Measurements from ENCODE around the gene ASCC3.

Gene ASCC3

DNA sequence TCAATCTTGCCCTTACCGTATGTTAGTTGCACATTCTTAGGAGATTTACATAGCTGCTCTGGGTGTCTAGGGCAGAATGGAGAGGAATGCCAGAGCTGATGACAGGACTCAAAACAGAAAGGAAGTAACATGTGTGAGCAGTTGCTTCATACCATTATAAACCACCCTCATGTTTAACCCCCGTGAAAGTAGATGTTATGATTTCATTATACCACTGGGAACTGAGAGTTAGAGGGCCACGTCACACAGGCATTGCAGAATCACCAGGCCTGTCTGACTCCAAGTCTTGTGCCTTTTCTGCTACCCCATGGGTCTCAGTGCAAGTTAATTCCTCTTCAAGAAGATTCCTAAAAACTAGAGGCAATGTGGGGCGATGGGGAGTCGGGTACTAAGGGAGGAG lies 392.9 kb downstream of the ASCC3 start:
- no peak for DNase-seq

DNA sequence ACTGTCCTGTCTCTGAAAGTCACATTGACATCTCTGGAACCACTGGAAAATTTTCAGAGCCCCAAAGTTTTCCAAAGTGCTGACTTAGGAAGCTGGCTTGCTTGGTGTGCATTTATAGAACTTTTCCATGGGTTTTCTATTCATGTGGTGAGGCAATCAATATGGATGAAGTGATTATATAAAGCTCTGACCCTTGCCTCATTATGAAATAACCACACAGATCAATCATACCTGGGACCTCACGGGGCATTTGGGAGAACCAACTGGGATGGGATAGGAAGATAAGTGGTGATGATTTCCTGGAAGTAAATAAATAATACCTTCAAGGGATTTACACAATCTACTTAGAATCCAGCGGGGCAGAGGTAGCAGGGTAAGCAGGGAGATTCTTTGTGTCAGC lies 393.5 kb downstream of the ASCC3 start:
- DNase-seq, result no peak

DNA sequence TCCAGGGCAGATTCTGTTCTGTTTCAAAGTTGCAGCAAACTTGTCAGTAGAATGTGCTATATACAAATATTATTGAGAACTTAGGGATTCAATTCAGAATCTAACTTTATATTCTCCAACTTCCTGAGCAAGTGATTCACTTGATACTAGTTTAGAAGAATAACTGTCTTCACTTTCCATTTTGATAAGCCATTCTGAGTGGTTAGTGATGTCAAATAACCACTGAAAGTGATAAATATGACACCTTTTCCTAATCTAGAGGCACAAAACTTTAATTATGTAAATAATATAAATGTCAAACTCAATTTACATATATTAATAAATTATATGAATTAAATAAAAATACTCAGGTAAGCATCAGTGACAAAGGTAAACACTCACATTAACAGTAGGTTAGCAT lies 395.9 kb downstream of the ASCC3 start:
- no peak for DNase-seq

DNA sequence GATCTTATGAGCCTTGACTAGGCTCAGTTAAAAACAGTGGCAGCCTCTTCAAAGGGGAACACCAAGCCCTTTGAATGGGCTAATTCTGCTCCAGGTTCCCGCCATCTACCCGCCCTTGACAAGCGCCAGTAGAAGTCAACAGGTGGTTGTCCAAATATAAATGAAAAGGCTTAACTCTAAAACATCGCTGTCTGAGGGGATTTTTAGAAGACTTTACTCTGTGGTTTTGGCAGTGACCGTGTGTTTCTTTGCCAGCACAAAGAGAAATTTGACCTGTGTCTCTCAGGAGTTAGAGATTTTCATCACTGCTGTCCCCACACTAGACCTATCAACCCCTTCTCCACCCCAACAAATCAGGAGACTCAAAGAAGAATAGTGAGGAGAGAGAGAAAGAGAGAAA lies 396.7 kb downstream of the ASCC3 start:
- no peak for DNase-seq

DNA sequence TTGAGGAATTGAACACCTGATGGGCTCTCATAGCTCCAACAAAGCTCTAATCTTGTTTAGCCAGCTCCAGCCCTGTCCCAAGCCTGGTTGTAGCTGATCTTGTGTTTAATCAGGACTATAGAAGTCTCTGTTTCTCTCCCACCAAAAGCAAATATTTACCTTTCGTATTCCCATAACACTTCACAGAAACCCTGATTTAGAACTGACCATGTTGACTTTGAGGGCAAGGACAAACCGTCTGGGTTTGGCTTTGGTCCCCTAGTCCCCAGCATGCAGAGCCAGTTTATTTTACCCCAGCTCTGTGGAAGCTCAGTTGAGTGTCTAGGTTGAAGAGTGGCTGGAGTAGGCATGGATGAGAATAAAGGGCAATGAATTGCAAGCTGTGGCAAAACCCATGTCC lies 398.4 kb downstream of the ASCC3 start:
- DNase-seq, result no peak

DNA sequence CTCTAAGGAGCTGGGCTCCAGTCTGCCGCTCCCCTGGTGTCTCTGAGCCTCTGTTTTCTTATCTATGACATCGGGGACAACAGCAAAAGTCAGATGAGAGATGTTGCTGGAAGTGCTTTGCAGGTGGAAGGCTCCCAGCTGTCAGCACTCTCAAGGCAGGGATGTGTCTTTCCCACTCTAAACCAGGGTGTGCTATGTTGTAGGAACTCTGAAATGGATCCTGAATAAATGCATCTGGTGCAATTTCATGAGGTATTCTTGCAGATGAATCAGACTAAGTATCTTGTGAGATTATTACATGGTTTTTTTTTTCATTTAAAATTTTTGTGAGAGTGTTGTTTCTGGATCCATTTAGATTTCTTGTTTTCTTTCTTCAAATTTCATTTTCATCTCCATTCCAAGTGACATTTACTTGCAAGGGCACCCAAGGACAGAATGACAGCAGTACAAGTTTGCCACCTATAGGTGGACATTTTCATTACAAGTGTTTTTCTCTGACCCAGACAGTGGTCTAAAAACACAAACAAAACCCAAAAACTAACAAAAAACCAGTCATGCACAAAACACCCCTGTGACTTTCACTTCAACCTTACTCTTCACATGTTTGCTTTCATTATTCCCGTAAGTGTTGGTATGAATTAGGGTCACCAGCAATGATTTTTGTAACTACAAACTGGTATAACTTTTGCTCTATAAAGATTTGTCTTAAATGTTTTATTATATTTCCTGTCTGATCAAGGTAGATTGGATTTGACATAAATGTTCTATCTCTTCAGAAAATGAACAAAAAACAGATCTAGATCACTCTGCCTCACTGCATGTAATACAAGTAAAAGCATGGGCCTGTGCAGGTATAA lies 401.7 kb downstream of the ASCC3 start:
- DNase-seq, result no peak

DNA sequence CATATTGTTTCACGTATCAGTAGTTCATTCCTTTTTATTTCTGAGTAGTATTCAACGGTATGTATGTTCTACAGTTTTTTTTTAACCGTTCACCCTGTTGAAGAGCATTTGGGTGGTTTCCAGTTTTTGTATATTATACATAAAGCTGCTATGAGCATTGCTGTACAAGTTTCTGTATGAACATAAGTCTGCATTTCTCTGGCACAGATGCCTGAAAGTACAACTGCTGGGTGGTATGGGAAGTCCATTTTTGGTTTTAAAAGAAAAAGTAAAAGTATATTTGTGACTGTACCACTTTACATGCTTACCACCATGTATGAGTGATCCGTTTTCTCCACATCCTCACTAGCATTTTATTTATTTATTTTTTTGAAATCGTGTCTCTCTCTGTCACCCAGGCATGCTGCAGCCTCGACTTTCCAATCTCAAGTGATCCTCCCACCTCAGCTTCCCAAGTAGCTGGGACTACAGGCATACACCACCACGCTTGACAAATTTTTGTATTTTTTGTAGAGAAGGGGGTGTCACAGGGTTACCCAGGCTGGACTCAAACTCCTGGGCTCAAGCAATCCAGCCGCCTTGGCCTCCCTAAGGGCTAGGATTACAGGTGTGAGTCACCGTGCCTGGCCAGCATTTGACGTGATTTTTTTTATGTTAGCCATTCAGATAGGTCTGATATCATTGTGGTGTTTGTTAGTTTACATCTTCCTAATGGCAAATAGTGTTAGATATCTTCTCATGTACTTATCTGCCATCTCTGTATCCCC lies 405.4 kb downstream of the ASCC3 start:
- no peak for DNase-seq

DNA sequence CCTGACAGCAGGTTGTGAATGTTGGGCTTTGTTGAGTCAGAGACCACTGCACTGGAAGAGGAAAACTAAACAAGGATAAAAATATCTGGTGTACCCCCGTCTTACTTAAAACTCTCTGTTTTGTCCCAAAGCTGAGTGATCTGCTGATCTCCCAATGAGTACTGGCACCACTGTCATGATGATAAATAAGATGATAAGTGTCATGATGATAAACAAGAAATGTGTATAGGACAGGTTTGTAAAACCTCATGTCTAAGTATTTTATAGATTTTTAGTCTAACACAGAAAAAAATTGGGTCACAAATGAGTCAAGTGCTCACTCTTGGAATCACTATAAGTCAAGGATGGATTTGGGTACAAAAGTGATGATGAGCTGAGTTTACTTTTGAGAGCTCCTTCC lies 407.9 kb downstream of the ASCC3 start:
- no peak for DNase-seq

DNA sequence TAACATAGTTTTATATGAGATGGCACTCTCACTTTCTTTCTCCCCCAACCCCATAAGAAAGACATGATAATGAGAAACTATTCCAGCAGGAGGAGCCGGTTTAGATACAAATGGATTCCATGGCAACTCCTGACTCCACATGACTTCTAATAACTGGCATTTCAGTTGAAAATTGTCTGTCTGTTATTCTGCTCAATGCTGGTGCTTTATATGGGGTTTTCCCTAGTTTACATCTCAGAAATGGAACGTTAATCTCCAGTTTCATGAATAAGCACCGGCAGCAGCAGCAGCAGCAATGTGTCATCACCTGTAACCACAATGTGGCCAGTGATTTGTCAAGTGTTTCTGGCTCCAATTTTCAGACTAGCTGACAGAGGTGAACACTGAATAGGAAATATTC lies 408.5 kb downstream of the ASCC3 start:
- peak; percentile 50 for DNase-seq

DNA sequence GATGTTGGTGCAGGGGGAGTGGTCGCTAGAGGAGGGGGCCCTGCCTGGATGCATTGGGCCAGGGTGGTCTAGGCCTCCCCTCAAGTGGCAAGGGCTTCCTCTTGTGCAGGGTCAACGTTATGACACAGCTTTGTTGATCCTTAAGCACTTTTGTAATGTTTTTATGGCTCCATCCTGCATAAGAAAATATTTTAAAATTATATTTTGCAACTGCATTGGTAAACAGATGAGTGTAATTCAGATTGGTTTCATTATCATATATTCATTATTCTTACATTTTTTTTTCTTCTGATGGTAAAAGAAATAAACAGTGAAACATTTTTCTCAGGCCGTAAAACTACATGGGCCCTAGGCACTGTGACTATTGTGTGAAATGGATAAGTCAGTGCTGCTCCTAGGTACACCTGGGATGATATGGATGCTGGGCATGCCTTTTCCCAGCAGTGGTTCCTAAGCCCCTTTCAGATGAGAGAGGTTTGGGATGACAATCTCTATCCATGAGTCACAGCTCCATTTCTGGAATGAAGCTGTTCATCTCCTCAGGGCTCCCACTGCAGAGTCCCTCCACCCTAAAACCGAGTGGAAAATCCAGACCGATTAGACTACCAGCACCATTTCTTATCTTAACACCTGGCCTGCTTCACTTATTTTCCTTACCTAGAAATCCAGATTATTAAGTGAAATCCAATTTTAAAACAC lies 410.6 kb downstream of the ASCC3 start:
- no peak for DNase-seq

DNA sequence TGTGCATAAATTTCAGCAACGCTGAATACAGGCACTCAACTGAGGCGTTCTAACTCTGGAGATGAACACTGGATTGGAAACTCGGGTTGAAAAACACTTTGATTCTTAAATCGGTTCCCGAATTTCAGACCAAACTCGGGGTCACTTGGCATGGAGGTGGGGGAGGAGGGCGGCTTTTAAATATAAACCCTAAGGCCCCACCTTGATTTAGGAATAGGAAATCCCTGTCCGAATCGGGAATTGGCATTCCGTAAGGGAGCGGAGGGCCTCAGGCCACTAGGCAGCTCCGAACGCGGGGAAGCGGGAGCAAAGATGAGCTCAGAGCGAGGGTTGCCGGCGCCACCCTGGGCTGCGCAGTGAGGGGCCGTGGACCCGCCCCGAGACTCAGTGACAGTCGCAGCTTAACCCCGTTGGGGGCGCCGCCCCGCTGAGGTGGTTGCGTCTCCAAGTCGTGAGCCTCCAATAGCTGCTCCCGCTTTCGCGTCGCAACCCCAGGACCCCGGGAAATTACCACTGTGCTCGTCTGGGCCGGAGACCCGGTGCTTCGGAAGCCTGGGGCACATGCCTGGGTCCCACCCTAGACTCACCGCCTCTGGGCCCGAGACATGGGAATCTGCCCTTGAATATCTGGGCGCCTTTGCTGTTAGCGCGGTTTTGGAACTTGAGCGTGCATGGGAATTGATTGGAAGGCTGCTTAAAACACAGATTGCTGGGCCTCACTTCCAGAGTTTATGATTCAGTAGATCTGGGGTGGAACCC lies 411.8 kb downstream of the ASCC3 start:
- DNase-seq, result no peak

DNA sequence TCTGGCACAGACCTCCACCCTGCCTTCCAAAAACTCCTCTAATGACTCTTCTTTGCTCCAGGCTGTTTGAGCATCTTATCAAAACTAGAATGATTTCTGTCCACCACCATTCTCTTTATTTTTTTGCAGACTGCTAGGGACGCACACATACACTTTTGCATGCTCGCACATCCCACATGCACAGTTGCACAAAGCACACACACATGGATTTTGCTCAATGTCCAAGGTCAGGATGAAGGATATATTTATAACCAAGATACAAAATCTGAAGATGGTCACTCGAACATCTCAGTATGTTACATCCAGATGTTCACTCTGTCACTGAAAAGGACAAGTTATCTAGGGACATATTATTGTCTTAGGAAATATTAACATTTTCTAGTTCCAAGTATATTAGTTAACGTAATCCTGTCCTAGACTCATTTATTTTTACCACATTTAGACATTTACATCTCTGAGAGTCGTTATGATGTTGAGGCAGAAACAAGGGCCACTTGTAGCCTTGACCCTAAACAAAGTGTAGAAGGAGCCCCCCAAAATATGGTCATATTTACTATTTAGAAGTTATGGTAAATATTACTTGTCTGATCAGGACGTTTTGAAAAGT lies 413.0 kb downstream of the ASCC3 start:
- no peak for DNase-seq

DNA sequence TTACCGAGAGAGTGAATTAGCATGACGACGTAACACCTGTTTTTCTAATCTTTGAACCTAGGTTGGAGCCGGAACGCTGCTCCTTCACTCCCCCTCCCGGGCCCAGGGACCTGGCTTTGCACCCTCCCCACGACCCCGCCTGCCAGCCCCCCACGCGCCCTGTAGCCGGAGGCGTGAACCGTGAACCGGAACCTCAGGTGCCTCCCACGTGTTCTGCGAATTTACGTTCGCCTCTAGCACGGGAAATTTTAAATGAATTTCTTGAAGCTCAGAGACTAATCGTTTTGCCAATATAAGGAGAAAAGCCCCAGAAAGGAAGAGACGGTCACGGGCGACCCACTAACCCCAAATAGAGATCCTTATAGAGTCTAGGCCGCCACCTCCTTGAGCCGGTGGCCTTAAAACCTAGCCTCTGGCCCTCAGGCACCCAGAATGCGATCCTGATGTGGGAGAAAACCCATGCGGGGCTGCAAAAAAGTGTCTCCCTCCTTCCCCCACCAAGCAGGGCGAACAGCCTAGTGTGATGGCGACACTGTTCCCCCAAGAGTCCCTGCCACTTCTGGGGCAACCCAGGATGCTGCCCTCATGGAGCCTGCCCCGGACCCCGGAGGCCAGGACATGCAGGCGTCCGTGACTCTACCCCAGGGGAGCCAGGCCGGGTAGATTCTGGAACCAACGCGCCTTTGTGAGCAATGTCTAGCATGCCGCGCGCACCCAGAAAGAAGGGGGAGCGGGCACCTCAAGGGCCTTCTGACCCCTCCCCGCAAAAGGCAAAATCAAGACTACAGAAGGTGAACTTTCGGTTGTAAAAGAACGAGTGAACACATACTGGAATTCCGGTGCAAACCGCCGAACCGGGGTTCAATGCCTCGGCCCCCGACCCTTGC lies 413.8 kb downstream of the ASCC3 start:
- DNase-seq, result no peak

DNA sequence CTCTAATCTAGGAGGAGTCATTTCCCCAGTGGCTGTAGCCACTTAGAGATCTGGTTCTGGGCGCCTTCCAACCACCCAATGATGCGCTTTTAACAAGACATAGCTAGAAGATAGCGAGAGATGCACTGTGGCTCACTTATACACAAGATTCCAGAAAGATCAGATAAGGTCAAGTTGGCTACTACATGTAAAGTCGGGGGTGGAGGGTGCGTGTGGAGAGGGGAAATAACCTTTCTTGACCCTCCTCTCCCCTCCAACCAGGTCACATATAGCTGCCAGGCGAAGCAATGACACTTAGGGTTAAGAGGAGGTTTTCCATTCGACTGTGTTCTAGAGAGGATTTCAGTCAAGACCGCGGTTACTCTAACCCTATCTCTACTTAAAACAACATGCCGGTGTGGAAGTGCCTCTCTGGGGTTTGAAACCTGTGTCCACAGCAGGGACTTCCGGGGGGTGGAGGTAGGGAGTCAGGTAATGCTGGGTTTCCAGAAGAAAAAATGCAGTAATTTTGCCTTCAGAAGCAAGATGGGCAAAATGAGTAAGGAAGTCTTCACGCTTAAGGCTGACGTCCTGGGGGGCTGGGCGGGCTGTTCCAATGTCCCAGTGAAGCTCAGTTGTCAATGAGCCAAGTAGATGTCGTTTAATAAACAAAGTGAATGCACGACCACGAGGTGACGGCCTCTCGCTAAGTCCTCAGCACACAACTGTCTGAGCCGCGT lies 414.6 kb downstream of the ASCC3 start:
- DNase-seq, result no peak

DNA sequence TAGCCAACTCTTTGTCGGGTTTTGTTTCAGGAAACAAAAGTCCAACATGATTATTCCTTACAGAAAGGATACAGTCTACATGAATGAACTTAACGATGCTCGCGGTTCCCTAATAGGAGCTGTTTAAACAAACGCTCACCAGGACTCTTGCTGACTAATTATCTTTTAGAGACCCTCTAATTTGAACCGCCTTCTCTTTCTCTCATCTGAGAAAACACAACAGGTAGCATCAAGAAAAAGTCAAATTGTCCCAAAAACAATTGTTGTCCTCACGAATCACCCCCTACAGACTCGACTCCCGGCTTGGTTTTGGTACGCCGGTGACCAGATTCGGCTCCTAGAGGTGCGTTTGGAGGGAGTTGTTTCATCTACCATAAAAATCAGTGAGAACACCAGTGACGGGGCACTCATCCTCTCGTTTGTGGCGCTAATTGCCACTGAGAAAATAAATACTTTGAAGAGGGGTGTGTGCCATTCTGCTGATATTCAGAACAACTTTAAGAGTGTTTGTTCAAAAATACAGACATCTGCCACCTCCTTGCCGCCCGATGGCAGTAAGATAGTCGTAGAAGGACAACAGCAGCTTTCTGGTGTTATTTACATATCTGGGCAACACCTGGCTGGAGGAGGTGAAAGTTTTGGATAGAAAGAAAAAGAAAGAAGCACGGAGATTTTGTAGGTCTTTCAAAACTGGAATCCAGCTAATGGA lies 415.3 kb downstream of the ASCC3 start:
- DNase-seq, result no peak

DNA sequence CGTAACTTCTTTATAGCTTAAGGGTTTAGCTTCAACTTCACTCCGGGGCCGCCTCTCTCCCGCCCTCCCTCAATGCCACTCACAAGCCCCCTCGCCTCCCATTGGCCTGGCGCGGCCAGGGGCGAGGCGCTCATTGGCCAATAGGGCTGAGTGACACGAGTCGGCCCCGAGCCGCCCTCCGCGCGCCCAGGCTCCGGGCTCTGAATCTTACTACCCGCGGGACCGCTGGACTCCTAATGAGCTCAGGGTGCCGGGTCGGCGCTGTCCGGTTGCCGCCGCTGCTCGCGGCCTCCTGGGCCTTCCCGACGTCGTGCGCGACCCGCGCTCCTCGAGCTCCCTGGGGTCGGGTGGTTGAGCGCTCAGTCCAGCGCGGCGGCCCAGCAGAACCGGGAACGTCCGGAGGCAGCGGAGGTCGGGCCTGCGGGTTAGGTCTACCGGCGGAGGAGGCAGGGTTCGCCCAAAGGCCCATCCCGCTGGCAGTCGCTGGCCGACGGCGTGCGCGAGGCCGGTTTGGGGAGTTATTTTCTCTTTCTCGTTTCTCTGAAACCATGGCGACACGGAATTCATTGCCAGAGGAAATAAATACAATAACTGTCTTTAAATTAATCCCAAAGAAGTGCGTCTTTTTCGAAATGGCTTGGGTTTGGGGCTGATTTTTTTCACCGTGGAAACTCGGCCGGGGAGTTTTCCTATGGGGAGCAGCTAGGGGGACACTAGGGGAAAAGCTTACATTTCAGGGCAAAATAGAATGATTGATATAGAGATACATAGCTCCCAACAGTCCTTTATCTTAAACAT lies 416.0 kb downstream of the ASCC3 start, which contains the start of gene SIM1:
Gene SIM1 (minus strand): TSS at position 19 of the 798 bp plus-strand sequence. CDS start 1,453 bp downstream, outside the sequence.
- peak; percentile 38 for DNase-seq

DNA sequence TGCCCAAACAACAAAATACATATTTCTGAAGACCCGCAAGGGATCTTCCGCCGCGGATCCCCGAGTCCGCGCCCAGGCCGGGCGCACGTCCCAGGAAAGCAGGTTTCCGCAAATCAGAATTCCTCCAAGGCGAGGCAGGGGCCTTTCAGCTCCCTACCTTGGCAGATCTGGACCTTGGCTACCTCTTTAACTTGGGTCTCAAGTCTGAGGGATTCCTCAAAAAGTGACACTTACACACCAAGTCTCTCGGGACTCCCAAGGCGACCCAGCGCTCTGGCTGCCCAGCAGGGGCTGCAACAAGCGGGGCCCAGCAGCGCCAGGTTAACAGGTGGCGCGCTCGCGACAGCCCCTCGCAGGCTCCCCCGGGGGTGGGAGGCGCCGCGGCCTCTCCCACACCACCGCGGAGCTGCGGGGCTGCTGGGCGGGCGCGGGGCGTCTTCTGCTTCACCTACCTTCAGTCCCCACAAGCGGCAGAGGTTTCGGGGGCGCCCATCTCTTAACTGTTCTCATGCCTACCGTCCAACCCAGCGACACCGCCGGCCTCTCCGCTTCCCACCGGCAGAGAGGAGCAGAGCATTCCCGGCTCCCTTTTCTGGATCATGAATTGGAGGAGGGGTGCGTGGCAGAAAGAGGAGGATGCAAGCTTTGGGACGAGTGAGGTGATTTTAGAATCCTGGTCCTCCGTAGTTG lies 416.8 kb downstream of the ASCC3 start:
- no peak for DNase-seq

DNA sequence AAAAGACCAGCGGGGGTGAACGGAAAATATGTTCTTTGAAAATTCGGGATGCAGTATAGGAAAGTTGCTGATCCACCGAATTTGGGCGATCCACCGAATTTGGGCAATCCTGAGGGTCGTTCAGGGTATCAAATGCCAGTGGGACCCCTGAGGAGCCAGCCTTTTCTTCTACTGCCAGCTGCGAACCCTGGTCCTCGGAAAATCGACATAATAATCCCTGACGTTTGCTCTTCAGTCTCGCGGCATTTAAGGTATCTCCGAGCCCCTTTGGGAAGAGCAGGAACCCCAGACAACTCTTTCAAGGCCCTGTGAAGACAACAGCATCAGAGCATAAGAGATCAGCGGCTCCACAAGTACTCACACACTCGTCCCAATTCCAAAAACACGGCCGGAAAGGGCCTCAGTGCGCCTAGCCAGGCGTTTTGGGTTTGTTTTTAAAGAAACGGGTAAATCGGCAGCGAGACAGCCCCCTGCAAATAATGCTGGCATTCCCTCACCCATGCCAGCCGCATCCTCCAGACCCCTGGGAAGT lies 417.4 kb downstream of the ASCC3 start:
- no peak for DNase-seq
